ACHN (cell line): ENCODE results near the gene PAX6.

Experiments used
- DNase-seq: peaks from one replicate; pipeline ENCODE4 v3.0.0-alpha.2; 2015
- in situ Hi-C: cut with HindIII; loops from 2 replicates; pipeline ENCODE4 v1.10.0; 2017; ENCODE audit warnings: low sequenced_read_pairs, low pct_ligation_motif_present, low pct_unique_long_range_greater_than_20kb

PAX6 gene

DNA sequence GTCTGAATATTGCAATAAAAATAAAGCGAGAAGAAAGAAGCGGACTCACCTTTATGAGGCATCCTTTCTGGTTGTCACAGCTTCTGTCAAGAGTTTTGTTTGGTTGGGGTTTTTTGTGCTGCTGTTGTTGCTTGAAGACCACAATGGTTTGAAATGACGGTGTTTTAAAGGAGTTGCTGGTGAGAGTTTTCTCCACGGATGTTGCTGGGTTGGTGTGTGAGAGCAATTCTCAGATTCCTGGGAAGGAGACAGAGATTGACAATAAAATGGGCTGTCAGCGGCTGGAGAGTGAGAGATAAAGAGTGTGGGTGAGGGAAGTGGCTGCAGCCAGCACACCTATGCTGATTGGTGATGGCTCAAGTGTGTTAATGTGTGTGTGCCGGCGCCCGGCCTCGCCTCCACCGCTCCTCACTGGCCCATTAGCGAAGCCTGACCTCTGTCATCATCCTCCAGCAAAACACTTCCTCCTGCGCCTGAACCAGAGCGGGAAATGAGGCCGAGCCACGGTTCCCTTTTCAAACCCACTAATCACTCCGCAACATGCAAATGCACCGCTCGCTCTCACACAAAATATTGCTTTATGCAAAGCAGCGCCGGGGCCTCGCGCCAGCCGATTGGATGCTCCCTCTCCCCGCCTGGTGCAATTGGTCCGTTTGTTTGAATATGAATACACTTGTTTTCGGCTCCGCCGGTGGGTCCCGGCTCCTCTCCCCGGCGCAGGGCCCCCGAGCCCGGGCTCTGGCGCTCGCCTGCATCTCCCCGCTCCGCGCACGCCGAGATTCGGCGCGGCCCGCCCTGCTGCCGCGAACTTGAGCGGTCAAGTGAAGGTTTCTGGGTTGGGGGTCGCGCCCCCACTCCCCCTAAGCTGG is at the start of gene PAX6:
PAX6 (minus strand) TSS at position 544 of the 869 bp plus-strand sequence. CDS start 4,911 bp downstream, outside the sequence.
- DNase-seq = peak; percentile 97
- in situ Hi-C loops = no loop called here

DNA sequence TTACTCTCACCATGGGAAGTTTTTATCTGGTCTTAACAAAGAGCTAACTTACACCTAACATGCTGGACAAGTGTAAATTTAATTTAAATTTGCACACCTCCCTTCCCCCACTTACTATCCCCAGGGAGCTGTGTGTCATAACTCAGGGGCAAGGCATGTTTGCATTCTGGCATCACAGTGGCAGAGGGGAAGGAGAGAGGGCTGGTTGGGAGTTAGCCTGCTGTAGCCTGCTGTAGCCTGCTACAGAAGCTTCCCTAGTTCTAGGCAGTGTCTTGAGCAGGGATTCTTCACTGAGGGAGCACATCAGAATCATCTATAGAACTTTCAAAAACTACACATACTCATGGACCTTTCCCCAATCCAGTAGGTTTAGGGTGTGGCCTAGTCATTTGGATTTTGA is 49.3 kb upstream of the PAX6 start:
- in situ Hi-C loops = no loop called here
- DNase-seq = no peak

DNA sequence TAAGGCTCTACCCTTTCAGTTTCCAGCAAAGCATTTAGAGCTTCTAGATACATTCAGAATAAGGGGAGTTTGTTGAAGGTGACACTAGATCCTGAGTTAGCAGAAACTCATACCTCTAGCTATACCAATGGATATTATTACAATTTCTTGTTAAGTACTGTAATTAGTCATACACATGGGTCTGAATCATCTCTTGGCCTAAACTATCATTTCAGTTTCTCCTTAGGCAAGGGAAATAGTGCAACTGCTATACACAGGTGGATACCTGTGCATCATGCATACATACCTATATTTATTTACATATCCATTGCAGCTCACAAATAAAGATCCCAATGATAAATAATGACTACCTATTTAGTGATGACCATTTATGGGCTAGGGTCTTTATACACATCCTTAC is 45.1 kb upstream of the PAX6 start:
- no peak for DNase-seq
- in situ Hi-C loops = no loop called here

GRCh38 chr11:31855466-31855865 is 44.3 kb upstream of the PAX6 start:
- no peak for DNase-seq
- in situ Hi-C loops = no loop called here

DNA sequence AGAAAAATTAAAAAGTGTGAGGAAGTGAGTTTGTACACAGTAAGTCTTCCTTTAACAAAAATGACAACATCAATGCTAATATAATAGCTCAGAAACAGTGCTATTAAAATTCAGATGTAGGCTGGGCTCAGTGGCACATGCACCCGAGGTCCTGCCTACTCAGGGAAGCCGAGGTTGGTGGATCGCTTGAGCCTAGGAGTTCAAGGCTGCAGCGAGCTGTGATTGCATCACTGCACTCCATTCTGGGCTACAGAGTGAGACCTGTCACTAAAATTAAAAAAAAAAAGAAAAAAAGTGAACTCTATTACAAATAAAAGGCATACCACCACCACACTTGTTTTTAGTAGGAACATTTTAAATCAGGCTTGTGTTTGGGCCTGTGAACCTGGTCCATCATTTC is 39.2 kb upstream of the PAX6 start:
- no peak for DNase-seq
- in situ Hi-C loops = no loop called here

DNA sequence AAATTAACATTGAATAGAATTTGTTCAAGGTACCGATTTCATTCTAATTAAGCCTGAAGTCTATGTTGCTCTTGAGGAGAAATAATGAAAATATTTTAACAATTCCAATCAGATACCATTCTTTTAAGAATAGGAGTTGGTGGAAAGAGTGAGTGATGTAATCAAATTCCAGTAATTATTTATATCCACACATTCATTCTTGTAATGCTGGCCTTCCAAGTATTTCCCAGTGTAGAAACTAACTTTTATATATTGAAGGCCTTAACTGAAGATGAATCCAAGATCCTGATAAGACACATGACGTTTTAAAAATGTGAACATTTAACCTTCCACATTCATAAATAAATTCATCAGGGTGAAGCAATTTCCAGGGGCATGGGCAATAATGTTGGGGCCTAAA is 36.6 kb upstream of the PAX6 start:
- in situ Hi-C loops = no loop called here
- no peak for DNase-seq

- in situ Hi-C loops = no loop called here
- no peak for DNase-seq
These were observed 34.2 kb upstream of the PAX6 start for GRCh38 chr11:31845331-31845730.

DNA sequence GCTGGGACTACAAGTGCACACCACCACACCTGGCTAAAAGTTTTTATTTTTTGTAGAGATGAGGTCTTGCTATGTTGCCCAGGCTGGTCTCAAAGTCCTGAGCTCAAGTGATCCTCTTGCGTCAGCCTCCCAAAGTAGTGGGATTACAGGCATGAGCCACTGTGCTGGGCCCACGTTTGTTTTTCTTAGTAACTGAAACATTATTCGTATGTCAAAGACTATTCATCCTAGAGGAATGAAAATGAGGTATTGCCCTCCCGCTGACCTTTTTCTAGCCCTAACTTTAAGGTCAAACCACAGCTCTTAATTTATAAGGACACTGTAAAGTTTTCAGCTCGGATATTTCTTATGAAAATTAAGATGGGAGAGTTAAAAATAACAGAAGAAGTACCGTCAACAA is 33.2 kb upstream of the PAX6 start:
- in situ Hi-C loops = no loop called here
- no peak for DNase-seq

GRCh38 chr11:31841435-31841834 is 30.3 kb upstream of the PAX6 start:
- no peak for DNase-seq
- in situ Hi-C loops = no loop called here

DNA sequence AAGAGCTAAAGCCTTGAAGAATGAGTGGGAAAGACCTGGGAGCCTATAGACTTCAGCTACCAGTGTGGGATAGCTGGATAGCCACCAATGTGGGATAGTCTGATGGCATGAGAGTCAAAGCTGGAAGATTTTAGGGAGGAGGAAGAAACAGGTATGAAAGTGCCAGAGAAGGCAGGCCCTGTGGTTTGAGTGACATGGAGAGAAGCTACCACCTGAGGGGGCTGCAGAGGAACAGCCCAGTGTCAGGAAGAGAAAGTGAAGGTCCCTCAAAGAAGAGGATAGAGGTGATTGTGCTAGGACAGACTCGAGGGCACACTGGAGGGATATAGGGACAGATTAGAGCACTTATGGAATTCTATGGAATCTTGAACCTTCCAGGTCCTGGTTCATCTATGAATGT is 23.1 kb upstream of the PAX6 start:
- no peak for DNase-seq
- in situ Hi-C loops = no loop called here

GRCh38 chr11:31830406-31830805 is 19.3 kb upstream of the PAX6 start:
- in situ Hi-C loops = no loop called here
- no peak for DNase-seq

DNA sequence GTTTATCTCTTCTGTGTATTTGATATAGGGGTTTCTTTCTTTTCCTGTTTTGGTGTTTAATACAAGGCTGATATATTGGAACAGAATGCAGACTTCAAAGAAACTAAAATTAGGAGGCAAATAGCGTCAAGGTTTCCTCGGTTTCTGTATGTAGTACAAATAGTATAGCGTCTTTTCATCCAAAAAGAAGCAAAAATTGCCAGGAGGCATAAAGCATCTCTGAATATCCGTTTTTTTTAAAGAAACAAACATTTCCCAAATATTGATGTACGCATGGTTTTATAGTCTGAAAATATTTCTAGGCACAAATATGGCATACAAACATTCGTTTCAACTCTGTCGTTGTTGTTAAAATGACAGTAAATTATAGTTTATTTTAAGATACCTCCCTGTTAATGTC is 17.1 kb upstream of the PAX6 start:
- no peak for DNase-seq
- in situ Hi-C loops = no loop called here

- no peak for DNase-seq
- in situ Hi-C loops = no loop called here
These were observed 16.5 kb upstream of the PAX6 start for GRCh38 chr11:31827455-31828206.

- in situ Hi-C loops = no loop called here
- DNase-seq = no peak
These were observed 15.7 kb upstream of the PAX6 start for GRCh38 chr11:31826536-31827438.

DNA sequence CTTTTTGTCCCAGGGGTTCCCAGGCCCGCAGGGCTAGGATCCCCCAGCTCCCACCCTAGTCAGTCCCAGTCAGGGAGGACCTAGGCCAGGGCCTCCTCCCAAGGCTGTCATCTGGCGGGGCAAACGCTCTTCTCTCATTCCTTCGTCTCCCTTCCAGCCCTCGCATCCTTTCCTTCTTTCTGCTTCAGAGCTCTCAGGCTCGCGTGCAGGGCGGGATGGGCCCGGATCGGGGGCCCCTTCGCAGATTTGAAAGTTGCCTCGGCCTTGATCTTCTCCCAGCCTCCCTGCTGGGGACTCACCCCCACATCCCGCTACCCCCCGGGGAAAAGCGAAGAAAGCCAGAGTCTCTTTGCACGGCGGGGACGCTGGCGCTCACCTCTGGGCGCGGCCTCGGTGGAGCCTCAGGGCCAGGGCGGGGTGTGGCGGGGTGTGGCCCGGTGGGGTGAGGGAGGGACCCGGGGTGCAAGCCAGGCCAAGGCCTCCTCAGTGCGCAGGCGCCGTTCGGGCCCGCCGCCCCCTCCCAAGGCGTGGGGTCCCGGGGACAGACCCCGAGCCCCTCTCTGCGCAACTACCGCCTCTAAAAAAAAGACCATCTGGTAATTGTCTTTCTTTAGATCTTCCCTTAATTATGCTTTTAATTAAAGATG is 14.8 kb upstream of the PAX6 start:
- no peak for DNase-seq
- in situ Hi-C loops = no loop called here

DNA sequence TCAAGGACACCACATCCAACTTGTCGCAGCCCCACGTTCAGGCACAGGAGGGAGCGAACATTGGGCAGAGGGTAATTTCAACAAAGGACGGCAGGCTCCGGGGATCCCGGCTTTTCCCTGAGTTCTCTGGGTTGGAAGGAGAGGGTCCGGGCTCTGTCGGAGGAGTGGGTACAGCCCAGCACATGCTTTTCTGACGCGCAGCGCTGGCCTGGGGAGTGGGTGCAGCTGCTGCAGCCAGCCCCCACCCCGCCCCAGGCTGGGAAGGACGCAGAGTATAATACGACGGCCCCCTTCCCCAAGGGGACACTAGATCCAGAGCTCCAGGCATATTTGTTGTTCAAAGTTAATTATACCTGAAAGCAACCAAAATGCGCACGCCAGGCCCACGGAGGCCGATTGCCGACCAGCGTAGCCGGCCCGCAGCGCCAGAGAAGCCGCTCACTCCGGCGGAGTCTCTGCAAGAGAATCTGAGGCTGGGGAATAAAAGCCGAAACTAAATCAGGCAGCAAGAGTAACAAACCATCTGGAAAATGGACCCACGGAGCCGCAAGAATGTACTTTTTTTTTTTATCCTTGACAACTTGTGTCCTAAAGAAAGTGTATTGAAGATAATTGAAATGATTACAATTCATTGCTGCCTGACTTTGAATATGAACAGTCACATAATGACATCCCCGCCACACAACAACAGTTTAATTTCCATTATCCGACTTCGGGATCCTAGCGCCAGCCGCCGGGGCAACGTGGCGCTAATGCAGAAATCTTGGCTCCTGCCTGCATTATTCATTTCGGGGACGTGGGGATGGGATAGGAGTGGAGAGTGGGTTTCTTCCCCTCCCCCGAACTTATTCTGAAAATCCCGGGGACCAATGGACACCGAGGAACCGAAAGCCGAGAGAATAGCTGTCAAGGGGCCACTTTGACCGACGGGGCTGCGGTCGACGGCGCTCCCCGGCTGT is 14.0 kb upstream of the PAX6 start:
- DNase-seq = no peak
- in situ Hi-C loops = no loop called here

DNA sequence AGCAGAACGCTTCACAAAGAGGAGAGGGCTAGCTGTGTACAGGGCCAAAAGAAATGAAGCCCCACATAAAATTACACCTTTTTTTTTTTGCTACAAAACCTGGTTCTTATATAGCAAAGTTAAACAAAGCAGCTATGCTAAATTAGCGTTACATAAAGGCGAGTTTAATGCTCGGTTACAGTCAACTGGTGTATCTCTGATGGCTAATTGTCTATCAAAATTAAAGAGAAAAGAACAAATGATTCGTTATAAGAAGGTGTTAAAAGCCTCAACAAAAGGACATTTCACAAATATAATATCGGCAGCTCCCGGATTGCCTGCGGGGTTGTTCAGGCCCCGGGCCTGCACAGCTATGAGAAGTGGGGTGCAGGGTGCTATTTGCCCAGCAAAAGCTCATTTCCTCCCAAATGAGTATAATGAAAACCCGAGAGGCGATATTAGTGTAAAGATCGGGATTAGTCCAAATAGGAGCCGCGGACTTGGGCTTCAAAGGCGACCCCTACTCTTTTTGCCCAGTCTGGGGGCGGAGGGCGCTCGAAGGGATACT is 13.3 kb upstream of the PAX6 start:
- in situ Hi-C loops = no loop called here

More for the DNA sequence above, 13.3 kb upstream of the PAX6 start:
- no peak for DNase-seq
